ENCODE data around the gene MTPN. TPM values are rescaled to one million over a fixed set of nuclear protein-coding genes. Genes with fewer than 3 reads are reported as not detected.

Gene MTPN
- total RNA-seq, 1 donor from 2014 or later, result 114 TPM

- Mint-ChIP-seq H3K4me3 (no peak overlapping the region), H3K27me3 (ENCODE audit: low read depth) (no peaks in the 10 kb centered on the region), H3K36me3 (ENCODE audit: low read depth) (no peaks in the 10 kb centered on the region), H3K27ac (ENCODE audit: unreplicated experiment) (no peak overlapping the region), H3K9me3 (no peaks in the 10 kb centered on the region), H3K4me1 (no peaks in the 10 kb centered on the region)
- TF ChIP-seq CTCF (conservative IDR thresholded peaks at IDR 0.05), result no peak
- DNase-seq (ENCODE audit: low read depth, low spot score), result no peak
Measured at GRCh38 chr7:135911099-135911498, 66.1 kb downstream of the MTPN start.

- Mint-ChIP-seq H3K36me3 (ENCODE audit: low read depth) (no peaks in the 10 kb centered on the region), H3K4me3 (no peak overlapping the region), H3K9me3 (no peaks in the 10 kb centered on the region), H3K4me1 (no peaks in the 10 kb centered on the region), H3K27me3 (ENCODE audit: low read depth) (no peaks in the 10 kb centered on the region), H3K27ac (ENCODE audit: unreplicated experiment) (no peak overlapping the region)
- no peak for DNase-seq (ENCODE audit: low read depth, low spot score)
- no peak for TF ChIP-seq CTCF (conservative IDR thresholded peaks at IDR 0.05)
Measured at GRCh38 chr7:135910393-135911036, 66.6 kb downstream of the MTPN start.

- H3K9me3 Mint-ChIP-seq, result peaks cover 2% of the 10 kb centered on the region
- H3K36me3 Mint-ChIP-seq (ENCODE audit: low read depth), result no peaks in the 10 kb centered on the region
- no peaks in the 10 kb centered on the region for H3K27me3 Mint-ChIP-seq (ENCODE audit: low read depth)
- H3K27ac Mint-ChIP-seq (ENCODE audit: unreplicated experiment), result no peak overlapping the region
- H3K4me1 Mint-ChIP-seq, result no peaks in the 10 kb centered on the region
- no peak for DNase-seq (ENCODE audit: low read depth, low spot score)
- no peak overlapping the region for H3K4me3 Mint-ChIP-seq
- no peak for TF ChIP-seq CTCF (conservative IDR thresholded peaks at IDR 0.05)
Measured at GRCh38 chr7:135905858-135906257, 71.3 kb downstream of the MTPN start.

- Mint-ChIP-seq H3K9me3 (peaks cover 2% of the 10 kb centered on the region), H3K4me1 (no peaks in the 10 kb centered on the region), H3K27me3 (ENCODE audit: low read depth) (no peaks in the 10 kb centered on the region), H3K4me3 (no peak overlapping the region), H3K36me3 (ENCODE audit: low read depth) (no peaks in the 10 kb centered on the region), H3K27ac (ENCODE audit: unreplicated experiment) (no peak overlapping the region)
- TF ChIP-seq CTCF (conservative IDR thresholded peaks at IDR 0.05), result no peak
- DNase-seq (ENCODE audit: low read depth, low spot score), result no peak
Measured at GRCh38 chr7:135905355-135905754, 71.8 kb downstream of the MTPN start.

- Mint-ChIP-seq H3K9me3 (peaks cover 2% of the 10 kb centered on the region), H3K4me1 (no peaks in the 10 kb centered on the region), H3K36me3 (ENCODE audit: low read depth) (no peaks in the 10 kb centered on the region), H3K27ac (ENCODE audit: unreplicated experiment) (no peak overlapping the region), H3K27me3 (ENCODE audit: low read depth) (no peaks in the 10 kb centered on the region), H3K4me3 (no peak overlapping the region)
- no peak for DNase-seq (ENCODE audit: low read depth, low spot score)
- no peak for TF ChIP-seq CTCF (conservative IDR thresholded peaks at IDR 0.05)
Measured at GRCh38 chr7:135904282-135904681, 72.9 kb downstream of the MTPN start.
